Epithelial cell of prostate (primary cell): ENCODE results near the gene MICAL3.
A peak's percentile ranks its signal among the peaks of the same experiment; 100 is the strongest.
"Not testable (repeated sequence)": the region's sequence is repeated elsewhere in the genome, so short reads cannot be mapped to it uniquely, and the experiment has no call there.

Source experiments
- DNase-seq: peaks from one replicate; pipeline ENCODE4 v3.0.0-alpha.2; 2011; ENCODE audit warnings: low read depth, low spot score
- H3K27ac ChIP-seq: fragments of 450-650 bp; 2 replicates; pipeline ENCODE4 v1.5.1; 2017; ENCODE audit warnings: mild to moderate bottlenecking

Gene MICAL3

GRCh38 chr22:18034076-18034475, 9.7 kb upstream of the MICAL3 start:
- peak overlapping the region; percentile 98 for H3K27ac ChIP-seq
- no peak for DNase-seq

GRCh38 chr22:18033204-18033998, 9.0 kb upstream of the MICAL3 start:
- DNase-seq = no peak
- peak overlapping the region; percentile 98 for H3K27ac ChIP-seq

- peak overlapping the region; percentile 98 for H3K27ac ChIP-seq
- DNase-seq = peak; percentile 77
These were observed 8.2 kb upstream of the MICAL3 start for GRCh38 chr22:18032455-18033101.

- DNase-seq = peak; percentile 89
- H3K27ac ChIP-seq = peak overlapping the region; percentile 98
These were observed 7.5 kb upstream of the MICAL3 start for GRCh38 chr22:18031695-18032454.

DNA sequence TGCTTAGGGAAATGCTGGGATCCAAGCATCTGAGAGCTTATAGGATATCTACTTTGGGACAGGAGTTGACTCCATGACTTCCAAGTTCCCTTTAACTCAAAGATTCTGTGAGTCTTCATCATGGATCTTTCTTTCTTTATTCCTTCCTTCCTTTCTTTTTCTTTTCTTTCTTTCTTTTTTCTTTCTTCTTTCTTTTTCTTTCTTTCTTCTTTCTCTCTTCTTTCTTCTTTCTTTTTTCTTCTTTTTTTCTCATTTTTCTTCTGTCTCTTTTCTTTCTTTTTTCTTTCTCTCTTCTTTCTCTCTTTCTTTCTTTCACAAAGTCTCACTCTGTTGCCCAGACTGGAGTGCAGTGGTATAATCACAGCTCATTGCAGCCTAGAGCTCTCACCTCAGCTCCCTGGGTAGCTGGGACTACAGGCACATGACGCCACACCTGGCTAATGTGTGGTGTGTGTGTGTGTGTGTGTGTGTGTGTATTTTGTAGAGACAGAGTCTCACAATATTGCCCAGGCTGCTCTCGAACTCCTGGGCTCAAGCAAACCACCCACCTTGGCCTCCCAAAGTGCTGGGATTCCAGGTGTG, 5.4 kb upstream of the MICAL3 start:
- H3K27ac ChIP-seq = no peak overlapping the region
- no peak for DNase-seq

DNA sequence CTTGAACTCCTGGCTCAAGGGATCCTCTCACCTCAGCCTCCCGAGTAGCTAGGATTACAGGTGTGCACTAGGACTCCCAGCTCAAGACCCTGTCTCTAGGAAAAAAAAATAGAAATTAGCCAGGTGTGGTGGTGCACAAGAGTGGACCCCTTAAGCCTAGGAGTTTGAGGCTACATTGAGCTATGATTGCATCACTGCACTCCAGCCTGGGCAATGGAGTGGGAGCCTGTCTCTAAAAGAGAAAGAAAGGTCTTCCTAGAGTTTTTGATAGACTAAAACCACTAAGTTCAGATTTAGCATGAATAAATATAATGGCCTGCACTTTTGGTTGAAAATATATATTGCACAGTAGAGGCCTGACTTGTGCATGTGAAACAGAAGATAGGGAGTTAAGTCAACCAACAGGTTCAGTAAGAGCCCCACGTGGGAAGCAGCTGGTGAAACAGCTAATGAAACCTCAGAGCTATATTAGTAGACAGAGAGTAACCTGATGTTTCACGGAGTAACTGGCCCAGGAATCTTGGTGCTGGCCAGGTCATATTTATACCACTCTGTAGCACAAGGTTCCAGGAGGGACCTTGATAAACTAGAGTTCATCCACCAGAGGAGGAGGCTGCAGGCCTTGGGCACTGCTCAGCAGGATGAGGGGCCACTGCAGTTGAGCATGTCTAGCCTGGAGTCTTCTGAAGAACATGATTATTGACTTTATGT, 4.6 kb upstream of the MICAL3 start:
- DNase-seq = no peak
- H3K27ac ChIP-seq = no peak overlapping the region

DNA sequence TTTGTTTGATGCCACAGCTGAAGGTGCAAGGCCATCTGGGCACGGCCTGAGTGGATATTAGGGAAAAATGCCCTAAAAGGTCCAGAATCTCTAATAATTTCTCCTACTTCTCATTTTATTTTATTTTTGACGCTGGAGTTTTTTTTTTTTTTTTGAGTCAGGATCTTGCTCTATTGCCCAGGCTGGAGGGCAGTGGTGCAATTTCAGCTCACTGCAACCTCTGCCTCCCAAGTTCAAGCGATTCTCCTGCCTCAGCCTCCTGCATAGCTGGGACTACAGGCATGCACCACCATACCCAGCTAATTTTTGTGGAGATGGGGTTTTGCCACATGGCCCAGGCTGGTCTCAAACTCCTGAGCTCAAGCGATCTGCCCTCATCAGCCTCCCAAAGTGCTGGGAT, 1.5 kb upstream of the MICAL3 start:
- H3K27ac ChIP-seq, DNase-seq: not testable (repeated sequence)

GRCh38 chr22:18024956-18025720, 777 bp upstream of the MICAL3 start:
- no peak overlapping the region for H3K27ac ChIP-seq

DNA sequence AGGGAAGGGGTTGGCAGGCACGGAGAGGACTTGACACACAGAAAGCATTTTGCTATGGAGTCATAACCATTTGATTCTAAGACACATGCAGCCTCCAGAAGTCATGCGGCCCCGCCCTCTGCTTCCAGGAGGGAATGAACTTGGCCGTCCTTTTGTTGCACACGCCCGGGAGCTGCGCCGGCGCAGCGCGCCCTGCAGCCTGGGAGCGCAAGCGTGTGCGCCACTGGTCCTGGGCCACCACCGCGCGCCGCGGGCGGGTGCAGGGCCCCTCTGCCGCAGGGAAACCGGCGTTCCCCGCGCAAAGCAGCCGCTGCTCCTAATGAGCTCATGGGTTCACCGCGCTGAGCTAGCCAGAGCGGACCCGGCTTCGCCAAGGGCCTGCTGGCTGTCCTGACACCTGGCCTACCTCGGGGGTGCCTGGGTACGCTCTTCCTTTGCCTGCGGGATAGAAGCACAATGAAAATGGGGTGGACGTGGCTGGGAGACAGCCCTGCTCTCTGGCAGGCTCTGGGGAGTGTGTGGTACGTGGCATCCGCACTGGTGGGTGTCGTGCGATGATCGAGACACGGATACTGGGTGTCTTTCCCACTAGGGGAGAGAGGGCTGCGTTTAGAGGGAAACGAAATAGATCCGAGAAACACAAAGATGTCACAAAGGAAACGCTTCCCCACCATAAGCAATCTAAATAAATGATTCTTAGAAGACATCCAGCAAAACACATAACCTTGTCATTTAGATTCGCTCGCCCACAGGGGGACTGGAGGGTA, 669 bp downstream of the MICAL3 start:
- H3K27ac ChIP-seq = peak overlapping the region; percentile 60
- no peak for DNase-seq

More at GRCh38 chr22:18024956-18025720, 777 bp upstream of the MICAL3 start:
- DNase-seq = no peak

GRCh38 chr22:18022876-18023275, 1.5 kb downstream of the MICAL3 start:
- DNase-seq = no peak
- H3K27ac ChIP-seq = peak overlapping the region; percentile 60

GRCh38 chr22:18021431-18021830, 2.9 kb downstream of the MICAL3 start:
- H3K27ac ChIP-seq = peak overlapping the region; percentile 60
- DNase-seq = no peak

- peak overlapping the region; percentile 60 for H3K27ac ChIP-seq
These were observed 3.6 kb downstream of the MICAL3 start for GRCh38 chr22:18020743-18021142.

GRCh38 chr22:18013947-18014346, 10.4 kb downstream of the MICAL3 start:
- DNase-seq = no peak
- H3K27ac ChIP-seq = no peak overlapping the region

More at GRCh38 chr22:18020743-18021142, 3.6 kb downstream of the MICAL3 start:
- DNase-seq = not testable (repeated sequence)

DNA sequence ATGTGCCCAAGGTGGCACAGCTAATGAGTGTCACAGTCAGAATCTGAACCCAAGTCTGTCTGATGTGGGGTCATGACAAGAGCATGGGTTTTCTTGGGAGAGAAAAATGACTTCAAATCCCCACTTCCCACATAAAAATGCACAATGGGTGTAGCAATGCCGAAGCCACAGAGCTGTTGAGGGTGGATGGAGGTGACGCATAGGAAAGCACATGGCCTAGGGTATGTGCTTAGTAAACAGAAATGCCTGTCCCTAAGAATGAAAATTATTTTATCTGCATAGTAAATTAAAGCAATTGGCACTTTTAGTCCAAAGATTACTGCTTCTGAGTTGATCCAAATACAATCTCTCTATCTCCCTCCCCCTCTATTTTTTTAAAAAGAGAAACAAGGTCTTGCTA, 10.9 kb downstream of the MICAL3 start:
- no peak overlapping the region for H3K27ac ChIP-seq
- DNase-seq = no peak

GRCh38 chr22:18012531-18012930, 11.8 kb downstream of the MICAL3 start:
- DNase-seq = peak; percentile 72
- H3K27ac ChIP-seq = no peak overlapping the region

- no peak overlapping the region for H3K27ac ChIP-seq
- DNase-seq = no peak
These were observed 14.1 kb downstream of the MICAL3 start for GRCh38 chr22:18010266-18010665.

- no peak for DNase-seq
- no peak overlapping the region for H3K27ac ChIP-seq
These were observed 16.2 kb downstream of the MICAL3 start for GRCh38 chr22:18008136-18008535.

DNA sequence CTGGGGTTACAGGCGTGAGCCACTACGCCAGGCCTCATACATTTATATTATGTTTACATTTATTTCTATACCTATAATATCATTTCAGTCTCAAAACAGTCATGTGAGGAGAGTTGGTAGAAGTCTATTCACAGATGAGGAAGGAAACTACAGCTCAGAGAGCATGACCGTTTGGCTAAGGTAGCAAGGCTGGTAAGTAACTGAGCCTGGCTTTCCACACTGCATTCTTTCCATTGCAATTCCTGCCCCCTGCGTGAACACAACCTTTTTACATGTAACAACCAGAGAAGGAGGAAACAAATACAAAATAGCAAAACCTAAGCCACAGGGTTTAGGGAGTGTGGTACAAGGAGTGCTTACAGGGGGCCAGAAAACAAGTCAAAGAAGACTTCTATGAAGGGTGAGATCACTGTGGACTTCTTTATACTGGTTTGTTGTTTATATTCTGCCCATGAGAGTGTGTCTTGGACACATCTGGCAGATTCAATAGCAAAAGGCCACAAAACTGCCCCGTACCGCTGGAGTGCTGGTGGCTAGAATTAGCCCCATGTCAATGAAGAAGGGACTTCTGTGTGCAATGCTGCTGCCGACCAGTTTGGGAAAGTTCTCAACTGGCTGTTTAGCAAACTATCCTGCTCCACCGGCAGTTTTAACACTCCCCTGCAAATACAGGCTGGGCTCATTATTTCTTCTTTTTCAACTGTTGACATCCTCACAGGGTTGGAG, 19.0 kb downstream of the MICAL3 start:
- H3K27ac ChIP-seq = no peak overlapping the region

More for the DNA sequence above, 19.0 kb downstream of the MICAL3 start:
- DNase-seq = no peak
